Esophagus muscularis mucosa (tissue), 4 donors: ENCODE data around the gene DCLK2.

Source experiments
- EP300 ChIP-seq: sonication (generic); formaldehyde crosslinking; IDR thresholded peaks from one replicate; pipeline ENCODE4 v1.6.1; 2017; ENCODE audit warnings: antibody characterized with exemption
- POLR2A ChIP-seq: fragments of 450-650 bp; IDR thresholded peaks from one replicate; pipeline ENCODE4 v1.6.1; 2017; ENCODE audit warnings: antibody characterized with exemption, moderate library complexity, mild to moderate bottlenecking, low read depth
- POLR2AphosphoS5 ChIP-seq, 2 donors: sonication (generic); formaldehyde crosslinking; IDR thresholded peaks; one replicate each; pipeline ENCODE4 v1.6.1; 2017; ENCODE audit warnings: antibody characterized with exemption in 2 of 2
- TF ChIP-seq, protein P1 (sequence below), 3 experiments: fragments of 200-600 bp in 2 of 3; fragments of 450-650 bp in 1 of 3; sonication (generic) in 2 of 3; IDR thresholded peaks; one replicate each; pipeline ENCODE4 v1.5.1; 2017 to 2019; ENCODE audit warnings: antibody characterized with exemption in 3 of 3, mild to moderate bottlenecking in 2 of 3, moderate library complexity in 1 of 3

- TF ChIP-seq POLR2A: no peak
- TF ChIP-seq, protein P1, sequence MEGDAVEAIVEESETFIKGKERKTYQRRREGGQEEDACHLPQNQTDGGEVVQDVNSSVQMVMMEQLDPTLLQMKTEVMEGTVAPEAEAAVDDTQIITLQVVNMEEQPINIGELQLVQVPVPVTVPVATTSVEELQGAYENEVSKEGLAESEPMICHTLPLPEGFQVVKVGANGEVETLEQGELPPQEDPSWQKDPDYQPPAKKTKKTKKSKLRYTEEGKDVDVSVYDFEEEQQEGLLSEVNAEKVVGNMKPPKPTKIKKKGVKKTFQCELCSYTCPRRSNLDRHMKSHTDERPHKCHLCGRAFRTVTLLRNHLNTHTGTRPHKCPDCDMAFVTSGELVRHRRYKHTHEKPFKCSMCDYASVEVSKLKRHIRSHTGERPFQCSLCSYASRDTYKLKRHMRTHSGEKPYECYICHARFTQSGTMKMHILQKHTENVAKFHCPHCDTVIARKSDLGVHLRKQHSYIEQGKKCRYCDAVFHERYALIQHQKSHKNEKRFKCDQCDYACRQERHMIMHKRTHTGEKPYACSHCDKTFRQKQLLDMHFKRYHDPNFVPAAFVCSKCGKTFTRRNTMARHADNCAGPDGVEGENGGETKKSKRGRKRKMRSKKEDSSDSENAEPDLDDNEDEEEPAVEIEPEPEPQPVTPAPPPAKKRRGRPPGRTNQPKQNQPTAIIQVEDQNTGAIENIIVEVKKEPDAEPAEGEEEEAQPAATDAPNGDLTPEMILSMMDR (IDR thresholded peaks at IDR 0.05): no peak
- no peak for TF ChIP-seq POLR2AphosphoS5 (IDR thresholded peaks at IDR 0.05)
- no peak for TF ChIP-seq EP300
Observed at GRCh38 chr4:150055467-150055866, 22.8 kb upstream of the DCLK2 start.
